ENCODE measurements around the gene TBXAS1.

The TBXAS1 gene

DNA sequence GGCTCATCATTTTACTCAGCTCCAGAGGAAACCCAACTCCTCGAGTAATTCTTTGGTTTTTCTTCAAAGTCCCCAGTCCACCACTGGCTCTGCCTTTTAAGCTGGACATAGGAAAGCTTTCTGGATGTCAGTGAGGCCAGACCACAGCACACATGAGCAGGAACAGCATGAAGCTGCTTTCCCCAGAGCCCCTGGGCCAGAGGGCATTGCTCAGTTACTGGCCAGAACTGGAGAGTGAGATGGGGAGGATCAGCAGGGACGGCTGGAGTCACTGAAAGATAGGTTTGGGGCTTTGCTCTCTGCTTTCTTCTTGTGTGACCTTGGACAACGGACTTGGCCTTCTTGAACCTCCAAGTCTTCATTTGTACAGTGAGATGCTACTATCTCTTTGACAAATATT, 190.5 kb downstream of the TBXAS1 start:
- H3K79me2 ChIP-seq (ENCODE audit: control insufficient read depth, low read length), result no peaks in the 10 kb centered on the region
- TF ChIP-seq, protein P1, sequence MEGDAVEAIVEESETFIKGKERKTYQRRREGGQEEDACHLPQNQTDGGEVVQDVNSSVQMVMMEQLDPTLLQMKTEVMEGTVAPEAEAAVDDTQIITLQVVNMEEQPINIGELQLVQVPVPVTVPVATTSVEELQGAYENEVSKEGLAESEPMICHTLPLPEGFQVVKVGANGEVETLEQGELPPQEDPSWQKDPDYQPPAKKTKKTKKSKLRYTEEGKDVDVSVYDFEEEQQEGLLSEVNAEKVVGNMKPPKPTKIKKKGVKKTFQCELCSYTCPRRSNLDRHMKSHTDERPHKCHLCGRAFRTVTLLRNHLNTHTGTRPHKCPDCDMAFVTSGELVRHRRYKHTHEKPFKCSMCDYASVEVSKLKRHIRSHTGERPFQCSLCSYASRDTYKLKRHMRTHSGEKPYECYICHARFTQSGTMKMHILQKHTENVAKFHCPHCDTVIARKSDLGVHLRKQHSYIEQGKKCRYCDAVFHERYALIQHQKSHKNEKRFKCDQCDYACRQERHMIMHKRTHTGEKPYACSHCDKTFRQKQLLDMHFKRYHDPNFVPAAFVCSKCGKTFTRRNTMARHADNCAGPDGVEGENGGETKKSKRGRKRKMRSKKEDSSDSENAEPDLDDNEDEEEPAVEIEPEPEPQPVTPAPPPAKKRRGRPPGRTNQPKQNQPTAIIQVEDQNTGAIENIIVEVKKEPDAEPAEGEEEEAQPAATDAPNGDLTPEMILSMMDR (IDR thresholded peaks at IDR 0.05; ENCODE audit: low read depth, low read length, poor library complexity, severe bottlenecking), result no peak
- TF ChIP-seq EZH2phosphoT487 (IDR thresholded peaks at IDR 0.05; ENCODE audit: borderline replicate concordance, low read length), result no peak
- no peaks in the 10 kb centered on the region for H3K9me3 ChIP-seq (ENCODE audit: control insufficient read depth, insufficient read depth, low read length)
- H3K36me3 ChIP-seq (ENCODE audit: control insufficient read depth, low read length), result no peaks in the 10 kb centered on the region
- H3K27me3 ChIP-seq (ENCODE audit: control insufficient read depth, low read length), result peaks cover 16% of the 10 kb centered on the region
- no peak overlapping the region for H3K27ac ChIP-seq (ENCODE audit: low read depth, low read length)
- no peaks in the 10 kb centered on the region for H3K9me2 ChIP-seq (replicated peaks; ENCODE audit: control insufficient read depth, low read length)
- H3K4me1 ChIP-seq (ENCODE audit: control insufficient read depth, low read length), result no peaks in the 10 kb centered on the region
- H3K4me2 ChIP-seq (ENCODE audit: low read length), result no peak overlapping the region
- no peaks in the 10 kb centered on the region for H4K20me1 ChIP-seq (ENCODE audit: control insufficient read depth, insufficient read depth, low read depth, low read length)
- no peaks in the 10 kb centered on the region for H3F3A ChIP-seq (ENCODE audit: control insufficient read depth, insufficient read depth)
- H3K4me3 ChIP-seq (ENCODE audit: low read length), result no peak overlapping the region

DNA sequence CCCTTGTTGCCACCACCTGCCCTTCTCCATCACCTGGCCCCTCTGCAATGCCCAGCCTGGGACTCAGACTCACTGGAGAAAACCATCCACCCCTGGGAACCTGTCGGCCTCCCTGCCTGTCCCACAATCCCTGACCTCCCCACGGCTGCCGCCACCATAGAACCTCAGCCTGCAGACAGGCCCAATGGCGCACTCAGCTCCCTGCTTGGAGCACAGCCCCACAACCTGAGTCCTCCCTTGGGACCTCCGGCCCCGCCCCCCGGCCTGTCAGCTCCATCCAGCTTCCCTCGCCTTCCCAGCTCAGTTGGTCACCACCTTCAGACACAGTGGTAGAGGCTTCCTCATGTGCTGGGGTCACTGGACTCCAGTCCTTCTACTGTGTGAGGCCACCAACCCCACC, 192.5 kb downstream of the TBXAS1 start:
- Histone ChIP-seq H3K27me3 (ENCODE audit: control insufficient read depth, low read length) (peaks cover 11% of the 10 kb centered on the region), H4K20me1 (ENCODE audit: control insufficient read depth, insufficient read depth, low read depth, low read length) (no peaks in the 10 kb centered on the region), H3K4me2 (ENCODE audit: low read length) (no peak overlapping the region), H3K9me3 (ENCODE audit: control insufficient read depth, insufficient read depth, low read length) (no peaks in the 10 kb centered on the region), H3K79me2 (ENCODE audit: control insufficient read depth, low read length) (no peaks in the 10 kb centered on the region), H3K36me3 (ENCODE audit: control insufficient read depth, low read length) (no peaks in the 10 kb centered on the region), H3K4me1 (ENCODE audit: control insufficient read depth, low read length) (no peaks in the 10 kb centered on the region), H3K27ac (ENCODE audit: low read depth, low read length) (no peak overlapping the region), H3F3A (ENCODE audit: control insufficient read depth, insufficient read depth) (no peaks in the 10 kb centered on the region), H3K9me2 (replicated peaks; ENCODE audit: control insufficient read depth, low read length) (no peaks in the 10 kb centered on the region), H3K4me3 (ENCODE audit: low read length) (no peak overlapping the region)
- TF ChIP-seq, protein P1 (IDR thresholded peaks at IDR 0.05; ENCODE audit: low read depth, low read length, poor library complexity, severe bottlenecking), result no peak
- TF ChIP-seq EZH2phosphoT487 (IDR thresholded peaks at IDR 0.05; ENCODE audit: borderline replicate concordance, low read length), result no peak

DNA sequence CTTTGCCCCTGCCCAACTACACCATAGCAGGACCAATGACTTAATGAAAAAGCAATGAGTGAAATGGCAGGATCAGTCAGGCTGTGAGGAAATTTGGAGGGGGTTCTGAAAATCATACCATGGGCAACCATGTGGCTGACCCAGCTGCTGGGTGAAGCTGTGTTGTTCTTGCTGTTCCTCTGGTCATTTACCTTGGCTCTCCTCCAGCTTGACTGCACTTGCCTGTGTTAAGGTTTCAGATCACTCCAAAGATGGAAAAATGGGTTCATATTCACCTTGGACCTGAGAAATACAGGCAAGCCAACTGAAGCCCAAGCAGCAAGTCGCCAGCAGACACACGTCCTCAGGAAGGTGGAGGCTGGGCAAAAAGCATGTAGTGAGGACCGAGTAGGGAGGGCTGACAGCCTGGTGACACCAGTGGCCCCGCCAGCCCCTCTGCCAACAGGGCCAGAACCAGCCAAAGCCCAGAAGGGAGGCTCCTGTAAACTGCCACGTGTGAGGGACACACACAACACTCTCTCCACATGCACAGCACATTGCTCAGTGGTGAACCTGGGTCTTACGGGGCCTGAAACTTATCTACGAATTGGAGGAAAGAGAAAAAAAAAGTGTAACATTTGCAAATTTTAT, 193.6 kb downstream of the TBXAS1 start:
- Histone ChIP-seq H3K4me1 (ENCODE audit: control insufficient read depth, low read length) (no peaks in the 10 kb centered on the region), H3K9me2 (replicated peaks; ENCODE audit: control insufficient read depth, low read length) (no peaks in the 10 kb centered on the region), H3K36me3 (ENCODE audit: control insufficient read depth, low read length) (no peaks in the 10 kb centered on the region), H3F3A (ENCODE audit: control insufficient read depth, insufficient read depth) (no peaks in the 10 kb centered on the region), H3K27me3 (ENCODE audit: control insufficient read depth, low read length) (peaks cover 11% of the 10 kb centered on the region), H4K20me1 (ENCODE audit: control insufficient read depth, insufficient read depth, low read depth, low read length) (no peaks in the 10 kb centered on the region), H3K27ac (ENCODE audit: low read depth, low read length) (no peak overlapping the region), H3K79me2 (ENCODE audit: control insufficient read depth, low read length) (no peaks in the 10 kb centered on the region), H3K9me3 (ENCODE audit: control insufficient read depth, insufficient read depth, low read length) (no peaks in the 10 kb centered on the region), H3K4me3 (ENCODE audit: low read length) (no peak overlapping the region), H3K4me2 (ENCODE audit: low read length) (no peak overlapping the region)
- TF ChIP-seq EZH2phosphoT487 (IDR thresholded peaks at IDR 0.05; ENCODE audit: borderline replicate concordance, low read length), result no peak
- TF ChIP-seq, protein P1 (IDR thresholded peaks at IDR 0.05; ENCODE audit: low read depth, low read length, poor library complexity, severe bottlenecking), result no peak

Measured in DOHH2 (cell line).